H1 (cell line): ENCODE data around the gene NFAT5. TPM values are rescaled to one million over a fixed set of nuclear protein-coding genes. Genes with fewer than 3 reads are reported as not detected.

Source experiments
- CTCF ChIA-PET: fragments of 300-600 bp; sonication (Branson Sonifier 250); formaldehyde crosslinking; loops from one replicate; lab custom pipeline; 2021; ENCODE audit not compliant: partially characterized antibody; lab: Charles Lee
- POLR2A ChIA-PET: fragments of 300-600 bp; sonication (Branson Sonifier 250); formaldehyde crosslinking; loops from one replicate; lab custom pipeline; 2021; ENCODE audit warnings: inconsistent platforms; ENCODE audit not compliant: partially characterized antibody; lab: Charles Lee
- DNase-seq, 2 experiments: peaks; one replicate each; pipeline versions ENCODE4 v3.0.0 to v3.0.0-alpha.2; 2010 to 2022; ENCODE audit warnings: low spot score in 2 of 2, low read depth in 1 of 2, mixed read lengths in 1 of 2
- FAIRE-seq: peaks from 2 replicates; lab custom pipeline; 2011; peaks lifted over from hg19 to GRCh38; lab: Jason Lieb, UNC
- H2AFZ ChIP-seq: 2 replicates; pipeline ENCODE4 v1.8.1; 2012; ENCODE audit warnings: low read length, inconsistent platforms
- H2AK5ac ChIP-seq: 2 replicates; pipeline ENCODE4 v1.6.1; 2013; ENCODE audit warnings: low read depth, low read length
- H2BK120ac ChIP-seq: replicated peaks from 2 replicates; pipeline ENCODE3; 2013; ENCODE audit warnings: low read depth, low read length, inconsistent platforms
- H2BK12ac ChIP-seq: 2 replicates; pipeline ENCODE4 v1.6.1; 2013; ENCODE audit warnings: low read depth, low read length
- H2BK15ac ChIP-seq: 2 replicates; pipeline ENCODE4 v1.6.1; 2013; ENCODE audit warnings: low read length
- H2BK20ac ChIP-seq: 2 replicates; pipeline ENCODE4 v1.6.1; 2013; ENCODE audit warnings: low read length
- H2BK5ac ChIP-seq: 2 replicates; pipeline ENCODE4 v1.6.1; 2013; ENCODE audit warnings: low read depth, low read length
- H3K14ac ChIP-seq: 2 replicates; pipeline ENCODE4 v1.6.1; 2013; ENCODE audit warnings: inconsistent platforms; ENCODE audit not compliant: insufficient read length
- H3K18ac ChIP-seq: 2 replicates; pipeline ENCODE4 v1.6.1; 2013; ENCODE audit warnings: low read length; ENCODE audit errors: extremely low read depth
- H3K23ac ChIP-seq: 2 replicates; pipeline ENCODE4 v1.6.1; 2013; ENCODE audit warnings: inconsistent platforms; ENCODE audit not compliant: insufficient read length
- H3K23me2 ChIP-seq: 2 replicates; pipeline ENCODE4 v1.6.1; 2013; ENCODE audit warnings: low read depth, low read length
- H3K27ac ChIP-seq: 2 replicates; pipeline ENCODE4 v1.6.1; 2011; ENCODE audit warnings: low read depth, low read length, inconsistent platforms
- H3K27me3 ChIP-seq, 4 experiments: replicated peaks in 1 of 4; 1 replicate in 1 of 4; 2 replicates in 3 of 4; pipeline versions ENCODE4 v1.6.1 to v1.8.1; 2011 to 2013; ENCODE audit warnings: low read length in 3 of 4, mild to moderate bottlenecking in 3 of 4, inconsistent platforms in 2 of 4, mixed read lengths in 2 of 4, moderate library complexity in 1 of 4; ENCODE audit not compliant: control insufficient read depth in 3 of 4, insufficient read depth in 3 of 4; ENCODE audit errors: extremely low read depth in 1 of 4
- H3K36me3 ChIP-seq, 4 experiments: 2 replicates each; pipeline versions ENCODE4 v1.6.1 to v1.8.1; 2011 to 2013; ENCODE audit warnings: mild to moderate bottlenecking in 4 of 4, low read length in 3 of 4, moderate library complexity in 2 of 4, control low read depth in 1 of 4, inconsistent platforms in 1 of 4; ENCODE audit not compliant: insufficient read depth in 4 of 4, control insufficient read depth in 2 of 4
- H3K4ac ChIP-seq: replicated peaks from 2 replicates; pipeline ENCODE3; 2013; ENCODE audit warnings: low read length, low read depth, mixed read lengths, inconsistent platforms; ENCODE audit not compliant: insufficient read length
- H3K4me1 ChIP-seq, 4 experiments: replicated peaks in 1 of 4; 1 replicate in 1 of 4; 2 replicates in 3 of 4; pipeline versions ENCODE4 v1.6.1 to v1.8.1; 2011 to 2013; ENCODE audit warnings: low read length in 3 of 4, inconsistent platforms in 2 of 4, mixed read lengths in 1 of 4; ENCODE audit not compliant: insufficient read depth in 4 of 4, control insufficient read depth in 3 of 4
- H3K4me2 ChIP-seq, 2 experiments: 2 replicates each; pipeline versions ENCODE4 v1.6.1 to v1.8.1; 2011 to 2013; ENCODE audit warnings: low read depth in 2 of 2, low read length in 2 of 2, control low read depth in 1 of 2, inconsistent platforms in 1 of 2, mild to moderate bottlenecking in 1 of 2; ENCODE audit not compliant: insufficient read depth in 1 of 2
- H3K4me3 ChIP-seq, 4 experiments: fragments of 200-600, 300-600 bp in 1 of 4; sonication (generic), shearing (Covaris generic), sonication (Bioruptor Twin) in 1 of 4; 2 replicates each; pipeline versions ENCODE4 v1.5.1 to v1.8.1; 2011 to 2016; ENCODE audit warnings: low read length in 4 of 4, low read depth in 3 of 4, control low read depth in 2 of 4, inconsistent platforms in 2 of 4, mild to moderate bottlenecking in 2 of 4, mixed read lengths in 1 of 4, moderate library complexity in 1 of 4; ENCODE audit not compliant: insufficient read depth in 2 of 4; ENCODE audit errors: extremely low read depth in 1 of 4
- H3K56ac ChIP-seq: replicated peaks from 2 replicates; pipeline ENCODE3; 2013; ENCODE audit warnings: low read depth, mild to moderate bottlenecking, mixed read lengths, low read length, inconsistent platforms; ENCODE audit not compliant: insufficient read length
- H3K79me1 ChIP-seq: 2 replicates; pipeline ENCODE4 v1.6.1; 2013; ENCODE audit warnings: low read depth, low read length, control low read depth
- H3K79me2 ChIP-seq, 2 experiments: 2 replicates each; pipeline versions ENCODE4 v1.6.1 to v1.8.1; 2012 to 2013; ENCODE audit warnings: low read length in 2 of 2, mild to moderate bottlenecking in 2 of 2, inconsistent platforms in 1 of 2; ENCODE audit not compliant: insufficient read depth in 2 of 2, control insufficient read depth in 1 of 2
- H3K9ac ChIP-seq, 4 experiments: replicated peaks in 1 of 4; 1 replicate in 1 of 4; 2 replicates in 3 of 4; pipeline versions ENCODE4 v1.6.1 to v1.8.1; 2011 to 2013; ENCODE audit warnings: low read depth in 3 of 4, low read length in 3 of 4, control low read depth in 2 of 4, mild to moderate bottlenecking in 2 of 4, moderate library complexity in 2 of 4, inconsistent platforms in 1 of 4; ENCODE audit errors: extremely low read depth in 1 of 4
- H3K9me3 ChIP-seq, 2 experiments: 2 replicates each; pipeline versions ENCODE4 v1.6.1 to v1.8.1; 2012 to 2013; ENCODE audit warnings: mild to moderate bottlenecking in 2 of 2, moderate library complexity in 2 of 2, control low read depth in 1 of 2, inconsistent platforms in 1 of 2, low read depth in 1 of 2, low read length in 1 of 2, mixed read lengths in 1 of 2; ENCODE audit not compliant: insufficient read depth in 2 of 2
- H4K20me1 ChIP-seq, 2 experiments: replicated peaks in 1 of 2; 2 replicates each; pipeline versions ENCODE3 to v1.8.1; 2011 to 2013; ENCODE audit warnings: inconsistent platforms in 2 of 2, low read length in 2 of 2, mild to moderate bottlenecking in 1 of 2; ENCODE audit not compliant: insufficient read depth in 2 of 2, control insufficient read depth in 1 of 2
- H4K5ac ChIP-seq: 2 replicates; pipeline ENCODE4 v1.6.1; 2013; ENCODE audit warnings: low read length, low read depth, mixed read lengths, inconsistent platforms; ENCODE audit not compliant: insufficient read length
- H4K8ac ChIP-seq: 2 replicates; pipeline ENCODE4 v1.8.0; 2013; ENCODE audit warnings: mild to moderate bottlenecking, moderate library complexity, low read length, inconsistent platforms; ENCODE audit not compliant: insufficient read depth; ENCODE audit errors: extremely low read depth
- H4K91ac ChIP-seq: replicated peaks from 2 replicates; pipeline ENCODE3; 2013; ENCODE audit warnings: low read length, mixed read lengths, inconsistent platforms; ENCODE audit not compliant: insufficient read length
- CHD1 ChIP-seq: IDR thresholded peaks from 2 replicates; pipeline ENCODE4 v1.6.1; 2012; ENCODE audit warnings: low read depth, low read length, improper control_type of control experiment
- EGR1 ChIP-seq: IDR thresholded peaks from 2 replicates; pipeline ENCODE4 v1.6.1; 2011; ENCODE audit warnings: low read depth, low read length, borderline replicate concordance
- HDAC2 ChIP-seq, 2 experiments: fragments of 300-600 bp in 1 of 2; sonication (generic) in 1 of 2; IDR thresholded peaks; 2 replicates each; pipeline ENCODE4 v1.6.1; 2011 to 2012; ENCODE audit warnings: low read depth in 2 of 2, low read length in 2 of 2, mild to moderate bottlenecking in 2 of 2, moderate library complexity in 2 of 2, borderline replicate concordance in 1 of 2, inconsistent platforms in 1 of 2
- POLR2A ChIP-seq, 2 experiments: IDR thresholded peaks; 1 replicate in 1 of 2; 2 replicates in 1 of 2; pipeline ENCODE4 v1.6.1; 2011; ENCODE audit warnings: low read depth in 2 of 2, low read length in 2 of 2, mild to moderate bottlenecking in 2 of 2; ENCODE audit errors: control extremely low read depth in 1 of 2
- RAD21 ChIP-seq, 2 experiments: IDR thresholded peaks in 1 of 2; conservative IDR thresholded peaks in 1 of 2; 2 replicates each; pipeline ENCODE4 v1.6.1; 2011; ENCODE audit warnings: low read depth in 2 of 2, low read length in 2 of 2, improper control_type of control experiment in 1 of 2, inconsistent platforms in 1 of 2, mild to moderate bottlenecking in 1 of 2, moderate library complexity in 1 of 2
- RNF2 ChIP-seq: fragments of 200-900, 300-1000 bp; sonication (generic); IDR thresholded peaks from 2 replicates; pipeline ENCODE4 v1.7.1; 2016; ENCODE audit warnings: borderline replicate concordance, low read depth, mild to moderate bottlenecking, antibody characterized with exemption, low read length; ENCODE audit not compliant: poor library complexity, severe bottlenecking; ENCODE audit errors: missing control alignments
- SP4 ChIP-seq: IDR thresholded peaks from 2 replicates; pipeline ENCODE4 v1.6.1; 2012; ENCODE audit warnings: low read length, inconsistent platforms
- polyA plus RNA-seq, 7 experiments: library from polyadenylated mRNA; depleted of rRNA in 3 of 7; stranded (reverse) in 5 of 7; unstranded in 2 of 7; fragments of >200 nt in 5 of 7; fragments of 200-250 nt in 2 of 7; gene quantifications; 1 replicate in 5 of 7; 2 replicates in 1 of 7; 4 replicates in 1 of 7; pipeline versions ENCODE4 v1.2.1 to v1.2.3, GENCODE V29; 2011 to 2013; ENCODE audit warnings: missing spikeins in 2 of 7, mixed read lengths in 2 of 7
- total RNA-seq: library from RNA; stranded (reverse); fragmentation: NEBNext Ultra II Directional; extraction: Animal tissue kit (Norgen Biotek cat#: 25700); gene quantifications from 2 replicates; pipeline ENCODE4 v1.2.1, GENCODE V29; 2021

NFAT5 gene
- total and polyA plus RNA-seq, 2 of the 8 experiments (the other 6 are each of a cell fraction or from before 2014, with no cell fraction given): 8.9 to 29.0 TPM

DNA sequence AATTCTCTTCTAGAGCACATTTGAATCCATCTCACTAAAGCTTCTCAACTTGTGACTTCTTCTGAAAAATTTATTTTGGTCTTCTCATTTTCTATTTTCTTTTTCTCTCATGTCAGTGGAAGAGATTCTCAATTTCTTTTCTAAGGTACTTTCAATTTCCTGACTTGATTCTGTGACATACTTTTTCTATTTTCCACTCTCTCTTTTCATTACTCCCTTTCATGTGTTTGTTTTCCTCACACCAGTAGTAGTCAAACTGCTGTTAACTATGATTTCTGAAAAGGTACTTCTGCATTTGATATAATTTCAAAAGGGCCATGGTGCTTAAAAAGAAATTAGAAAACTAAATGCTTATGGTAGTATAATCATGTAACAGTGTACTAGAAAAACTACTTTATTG is 41.9 kb downstream of the NFAT5 start:
- DNase-seq (no peak), FAIRE-seq (no peak)
- no peak overlapping the region for H3K14ac ChIP-seq
- no peak overlapping the region for H4K5ac ChIP-seq
- H2BK12ac ChIP-seq: no peak overlapping the region
- H3K9ac ChIP-seq: no peak overlapping the region
- H4K20me1 ChIP-seq: peaks cover 0 to 2% of the 10 kb centered on the region in 2 experiments
- no peak overlapping the region for H2BK20ac ChIP-seq
- H2BK15ac ChIP-seq: no peak overlapping the region
- H2AK5ac ChIP-seq: no peak overlapping the region
- no peak overlapping the region for H2BK5ac ChIP-seq
- ChIA-PET POLR2A (no interaction called here), CTCF (no interaction called here)
- no peaks in the 10 kb centered on the region for H3K9me3 ChIP-seq
- H3K4me3 ChIP-seq: no peak overlapping the region
- H3K36me3 ChIP-seq: no peaks in the 10 kb centered on the region
- H3K4me2 ChIP-seq: no peak overlapping the region
- peaks cover 0 to 2% (median 0%) of the 10 kb centered on the region in 4 experiments; a peak in 1 of 7 replicates for H3K4me1 ChIP-seq
- no peak overlapping the region for H4K8ac ChIP-seq
- no peak overlapping the region for H2AFZ ChIP-seq
- H2BK120ac ChIP-seq: no peak overlapping the region
- H3K79me1 ChIP-seq: 0 out of 2 replicates have a peak, but pooled peaks cover 2% of the 10 kb centered on the region
- no peaks in the 10 kb centered on the region for H3K27me3 ChIP-seq
- H3K18ac ChIP-seq: no peak overlapping the region
- no peak overlapping the region for H3K56ac ChIP-seq
- H3K23ac ChIP-seq: no peak overlapping the region
- H3K4ac ChIP-seq: no peak overlapping the region
- TF ChIP-seq POLR2A (IDR thresholded peaks at IDR 0.05; ENCODE audit: control extremely low read depth in 1 of 2, low read depth in 2 of 2, low read length in 2 of 2) (no peak), SP4 (no peak), HDAC2 (IDR thresholded peaks at IDR 0.05; ENCODE audit: borderline replicate concordance in 1 of 2, low read depth in 2 of 2, low read length in 2 of 2) (no peak), RNF2 (no peak), CHD1 (no peak), EGR1 (no peak), RAD21 (IDR thresholded peaks at IDR 0.05 in 1 of 2, conservative IDR thresholded peaks at IDR 0.05 in 1 of 2; ENCODE audit: low read depth in 2 of 2, low read length in 2 of 2) (no peak)
- peaks cover 0 to 48% of the 10 kb centered on the region in 2 experiments; a peak in 2 of 4 replicates for H3K79me2 ChIP-seq
- no peak overlapping the region for H4K91ac ChIP-seq
- H3K27ac ChIP-seq: no peak overlapping the region
- H3K23me2 ChIP-seq: no peaks in the 10 kb centered on the region
